GM19452 (cell line): ENCODE results near the gene MT1HL1.
"Not testable (repeated sequence)": the region's sequence is repeated elsewhere in the genome, so short reads cannot be mapped to it uniquely, and the experiment has no call there.

Experiments used
- ATAC-seq: cut with Tn5 transposase; IDR thresholded peaks from one replicate; pipeline ENCODE4 v1.9.1; 2021; ENCODE audit not compliant: unreplicated experiment

MT1HL1 gene

DNA sequence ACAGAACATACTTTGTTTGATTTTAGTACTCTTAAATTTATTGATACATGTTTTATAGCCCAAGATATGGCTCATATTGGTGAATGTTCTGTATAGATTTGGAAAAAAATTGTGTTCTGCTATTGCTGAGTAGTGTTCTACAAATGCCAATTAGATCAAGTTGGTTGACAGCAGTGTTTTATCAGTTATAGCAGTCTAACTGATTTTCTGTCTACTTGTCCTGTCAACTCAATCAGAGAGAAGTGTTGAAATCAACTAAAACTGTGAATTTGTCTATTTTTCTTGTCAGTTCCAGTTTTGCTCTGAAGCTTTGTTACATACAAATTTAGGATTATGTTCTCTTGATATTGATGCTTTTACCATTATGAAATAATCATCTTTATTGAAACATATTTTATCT is 14.7 kb upstream of the MT1HL1 start:
- ATAC-seq, result no peak

DNA sequence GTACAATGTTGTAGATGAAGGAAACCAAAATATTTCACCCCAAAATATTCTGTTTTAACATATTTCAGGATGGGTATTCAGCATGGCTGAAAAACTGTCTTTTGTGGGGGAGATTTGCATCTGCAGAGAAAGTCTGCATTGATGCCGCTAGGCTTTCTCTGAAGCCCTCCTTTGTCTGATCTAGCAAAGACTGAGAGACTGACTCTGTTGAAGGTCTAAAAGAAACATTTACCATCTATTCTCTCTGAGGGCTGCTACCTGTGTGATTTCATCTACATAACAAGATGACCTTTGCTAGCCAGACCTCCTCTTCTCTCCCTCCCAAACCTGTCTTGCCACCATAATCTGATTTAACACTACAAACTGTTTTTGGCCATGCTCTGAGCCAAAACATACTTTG is 12.4 kb upstream of the MT1HL1 start:
- ATAC-seq, result no peak

DNA sequence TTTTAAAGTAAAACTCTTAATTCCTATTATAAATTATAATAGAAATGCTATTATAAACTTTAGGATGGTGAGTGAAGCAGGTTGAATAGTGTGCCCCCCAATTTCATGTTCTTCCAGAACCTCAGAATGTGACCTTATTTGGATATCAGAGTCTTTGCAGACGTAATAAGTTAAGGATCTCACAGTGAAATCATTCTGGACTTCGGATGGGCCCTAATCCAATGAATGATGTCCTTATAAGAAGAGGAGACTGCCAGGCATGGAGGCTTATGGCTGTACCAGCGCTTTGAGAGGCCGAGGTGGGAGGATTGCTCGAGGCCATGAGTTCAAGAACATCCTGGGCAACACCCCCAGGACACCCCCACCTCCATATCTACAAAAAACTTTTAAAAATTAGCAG is 9.4 kb upstream of the MT1HL1 start:
- no peak for ATAC-seq

DNA sequence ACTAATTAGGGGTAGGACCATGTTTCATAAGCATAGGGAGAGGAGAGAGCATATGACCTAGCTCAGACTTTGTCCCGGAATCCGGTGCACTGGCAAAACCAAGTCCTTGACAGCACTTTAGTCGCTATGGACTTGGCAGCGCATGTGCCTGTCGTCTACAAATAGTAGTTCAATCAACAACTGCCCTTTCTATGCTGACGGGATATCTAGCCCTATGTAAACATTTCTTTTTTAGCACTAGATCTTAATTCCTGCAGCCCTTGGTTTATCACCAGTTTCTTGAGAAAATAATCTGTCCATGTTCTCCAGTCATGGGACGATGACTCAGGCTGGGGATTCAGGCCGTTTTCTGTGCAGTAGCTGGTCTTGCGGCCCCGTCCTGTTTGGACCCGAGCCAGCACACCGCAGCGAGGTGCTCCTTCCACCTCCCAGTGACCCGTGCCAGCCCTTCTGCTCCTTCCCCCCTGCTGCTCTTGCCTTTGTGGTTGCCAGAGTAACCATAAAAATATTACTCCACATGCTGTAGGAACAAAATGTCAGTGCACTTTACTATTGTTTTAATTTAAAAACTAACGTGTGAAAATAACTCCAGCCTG is 8.6 kb upstream of the MT1HL1 start:
- ATAC-seq, result no peak

DNA sequence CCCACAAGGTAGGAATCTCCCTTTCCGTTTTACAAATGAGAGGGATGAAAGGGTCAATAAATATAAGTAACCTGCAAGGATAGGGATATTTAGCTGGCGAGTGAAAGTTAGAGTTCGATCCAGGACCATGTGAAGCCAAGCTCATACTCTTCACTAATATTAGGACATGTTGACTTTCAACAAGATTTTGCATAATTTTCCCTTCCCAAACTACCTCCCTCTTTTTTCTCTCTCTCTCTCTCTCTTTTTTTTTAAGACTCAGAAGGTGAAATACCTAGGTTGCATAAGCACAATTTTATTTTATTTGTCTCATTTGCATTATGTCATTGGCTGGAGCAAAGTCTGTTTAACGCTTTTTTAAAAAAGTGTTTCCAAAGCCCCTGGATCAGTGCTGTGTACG is 8.1 kb upstream of the MT1HL1 start:
- no peak for ATAC-seq

DNA sequence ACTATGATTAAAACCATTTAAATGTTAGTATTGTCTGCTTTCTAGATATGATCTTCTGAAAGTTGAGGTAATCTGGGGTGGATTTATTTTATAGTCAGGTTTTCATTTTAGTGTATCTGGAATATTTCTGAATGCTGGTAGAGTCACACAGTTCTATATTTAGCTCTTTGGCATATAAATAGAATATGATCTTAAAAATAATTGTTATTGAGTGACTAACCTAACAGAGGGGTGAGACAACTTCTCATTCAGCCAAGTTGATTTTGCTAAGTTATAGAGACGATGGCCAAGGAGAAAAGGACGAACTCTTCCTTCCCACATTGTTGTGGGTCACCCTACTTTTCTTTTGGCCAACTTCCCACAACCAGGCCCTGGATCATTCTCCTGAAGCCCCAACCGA is 7.2 kb upstream of the MT1HL1 start:
- no peak for ATAC-seq

DNA sequence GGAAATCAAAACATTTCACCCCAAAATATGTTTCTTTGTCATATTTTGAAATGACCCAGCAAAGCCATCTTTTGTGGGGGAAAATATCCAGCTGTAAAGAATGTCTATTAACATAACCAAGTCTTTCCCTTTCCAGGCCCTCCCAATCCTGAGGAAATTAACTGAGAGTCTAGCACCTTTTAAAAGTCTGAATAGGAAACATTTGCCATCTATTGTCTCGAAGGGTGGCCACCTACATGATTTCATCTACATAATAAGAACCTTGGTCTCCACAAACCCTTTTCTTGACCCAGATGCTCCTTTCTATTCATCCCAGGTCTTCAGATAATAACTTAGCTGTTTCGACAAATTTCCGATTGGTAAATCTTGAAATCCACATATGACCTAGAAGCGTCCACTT is 5.4 kb upstream of the MT1HL1 start:
- no peak for ATAC-seq

DNA sequence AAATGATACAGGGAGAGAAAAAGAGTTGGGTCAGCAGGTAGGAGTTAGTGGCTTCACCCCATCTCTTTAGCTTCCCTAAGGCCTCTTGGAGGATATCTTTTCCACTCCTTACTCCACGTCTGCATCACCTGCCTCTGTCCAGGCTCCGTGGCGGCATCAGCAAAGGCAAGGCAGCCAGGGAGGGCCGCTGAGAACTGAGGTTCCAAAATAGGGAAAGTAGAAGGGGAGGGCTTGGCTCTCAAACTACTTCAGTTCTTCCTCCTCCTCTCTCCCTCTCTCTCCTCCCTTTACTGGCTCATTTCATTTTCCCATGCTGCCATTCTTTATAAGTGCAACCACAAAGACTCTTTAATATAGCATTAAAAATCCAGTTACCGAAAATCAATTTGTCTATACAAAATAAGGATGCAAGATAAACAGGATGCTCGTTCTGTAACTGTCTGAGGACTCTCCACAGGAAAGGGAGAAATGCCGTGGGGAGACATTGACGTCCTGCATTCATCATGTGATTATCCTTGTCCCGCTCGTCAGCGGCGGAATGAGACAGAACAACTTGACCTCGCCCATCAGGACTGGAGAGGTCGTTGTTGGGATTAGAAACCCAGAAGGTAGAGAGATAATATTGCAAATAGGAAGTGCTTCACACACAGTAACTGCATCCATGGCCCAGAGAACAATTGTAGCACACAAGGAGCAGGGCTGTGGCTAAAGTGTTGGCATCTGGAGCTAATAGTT is 3.1 kb upstream of the MT1HL1 start:
- no peak for ATAC-seq

DNA sequence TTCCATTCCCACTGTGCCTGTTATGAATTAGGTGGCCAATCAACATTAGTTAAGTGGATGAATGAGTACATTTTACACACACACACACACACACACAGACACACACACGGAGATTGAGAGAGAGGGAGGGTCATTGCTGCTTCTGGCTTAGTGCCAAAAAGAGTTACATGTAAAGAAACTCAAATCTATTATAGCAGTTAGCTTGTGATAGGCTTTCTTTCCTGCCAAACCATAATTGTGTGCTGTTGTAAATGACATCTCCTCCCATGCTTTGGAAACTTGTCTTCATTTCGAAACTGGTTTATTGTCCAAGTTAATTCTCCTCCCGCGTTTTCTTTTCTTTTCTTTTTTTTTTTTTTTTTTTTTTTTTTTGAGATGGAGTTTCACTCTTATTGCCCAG is 1.4 kb upstream of the MT1HL1 start:
- no peak for ATAC-seq

DNA sequence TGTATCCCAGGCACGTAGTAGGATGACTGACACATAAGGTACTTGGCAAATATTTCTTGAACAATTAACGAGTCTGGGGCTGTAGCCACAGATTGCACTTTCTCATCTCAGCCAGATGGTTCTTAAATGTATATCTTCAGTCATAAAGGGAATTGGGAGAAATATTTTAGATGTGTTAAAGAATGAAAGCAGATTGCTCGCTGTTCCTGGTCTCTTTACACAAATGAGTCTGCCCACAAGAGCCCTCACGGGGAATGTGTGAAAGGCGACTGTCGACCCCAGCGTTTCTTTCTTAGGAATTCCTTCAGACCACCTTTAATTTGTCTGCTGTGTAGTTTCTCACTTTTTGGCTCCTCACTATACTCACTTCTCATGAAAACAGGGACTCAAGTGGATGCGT is 725 bp downstream of the MT1HL1 start:
- no peak for ATAC-seq

DNA sequence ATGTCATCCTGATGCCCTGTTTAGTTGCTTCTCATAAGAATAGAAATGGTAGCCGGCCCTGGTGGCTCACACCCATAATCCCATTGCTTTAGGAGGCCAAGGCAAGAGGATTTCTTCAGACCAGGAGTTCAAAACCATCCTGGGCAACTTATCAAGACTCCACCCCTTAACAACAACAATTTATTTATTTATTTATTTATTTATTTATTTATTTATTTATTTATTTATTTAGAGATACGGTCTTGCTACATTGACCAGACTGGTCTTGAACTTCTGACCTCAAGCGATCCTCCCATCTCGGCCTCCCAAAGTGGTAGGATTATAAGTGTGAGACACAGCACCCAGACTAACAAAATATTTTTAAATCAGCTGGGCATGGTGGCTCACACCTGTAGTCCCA is 4.0 kb downstream of the MT1HL1 start:
- no peak for ATAC-seq

DNA sequence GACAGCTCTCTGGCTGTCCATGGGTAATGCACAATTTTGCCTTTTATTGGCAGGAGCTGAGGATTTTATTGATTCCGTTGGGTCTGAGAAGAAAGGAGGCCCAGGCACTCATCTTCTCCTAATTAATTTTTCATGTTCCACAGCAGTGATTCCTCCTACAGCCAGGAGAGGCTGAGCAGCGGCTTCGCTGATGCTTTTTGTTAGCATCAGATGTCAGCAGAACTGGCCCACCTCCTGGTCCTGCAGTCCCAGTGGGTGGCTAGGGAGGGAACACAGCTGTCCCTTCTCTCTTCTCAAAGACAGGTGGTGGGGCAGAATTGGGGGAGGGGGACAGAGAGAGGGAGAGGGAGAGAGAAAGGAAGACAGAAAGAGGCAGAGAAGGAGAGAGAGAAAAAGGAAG is 5.7 kb downstream of the MT1HL1 start:
- ATAC-seq, result no peak

DNA sequence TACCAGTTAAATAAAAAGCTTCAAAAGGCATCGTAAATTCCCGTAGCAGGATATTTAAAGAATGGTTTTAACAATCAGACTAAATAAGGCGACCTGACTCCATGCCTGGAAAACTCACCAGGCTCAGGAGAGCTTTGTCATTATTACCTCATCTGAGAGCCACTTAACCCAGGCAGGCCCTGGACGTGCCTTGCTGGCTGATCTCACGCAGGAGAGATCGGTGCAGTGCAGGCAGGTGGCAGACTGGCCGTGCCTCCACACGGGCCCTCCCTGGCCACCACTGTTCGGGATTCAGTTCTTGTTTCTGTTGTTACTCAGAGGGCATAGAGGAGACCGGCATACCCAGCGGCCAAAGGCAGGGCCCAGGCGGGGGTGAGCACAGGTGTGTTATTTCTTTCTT is 6.4 kb downstream of the MT1HL1 start:
- no peak for ATAC-seq

DNA sequence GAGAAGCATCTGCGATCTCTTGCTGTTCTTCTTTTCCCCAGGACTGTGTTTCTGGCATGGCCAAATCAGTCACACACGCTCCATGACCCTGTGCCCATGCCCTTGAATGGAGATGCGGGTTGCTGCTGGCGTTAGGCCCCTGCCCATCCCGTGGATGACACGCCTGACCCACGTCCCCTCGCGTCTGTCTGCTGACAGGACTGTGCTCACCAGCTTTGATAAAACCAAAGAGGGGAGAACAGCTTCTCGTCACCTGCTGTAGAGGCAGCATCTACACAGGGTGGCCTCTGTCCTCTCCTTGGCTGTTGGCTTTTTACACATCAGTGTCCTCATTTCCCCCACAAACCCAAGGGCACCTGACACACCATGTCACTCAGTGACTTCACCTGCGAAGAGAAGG is 6.9 kb downstream of the MT1HL1 start:
- no peak for ATAC-seq

DNA sequence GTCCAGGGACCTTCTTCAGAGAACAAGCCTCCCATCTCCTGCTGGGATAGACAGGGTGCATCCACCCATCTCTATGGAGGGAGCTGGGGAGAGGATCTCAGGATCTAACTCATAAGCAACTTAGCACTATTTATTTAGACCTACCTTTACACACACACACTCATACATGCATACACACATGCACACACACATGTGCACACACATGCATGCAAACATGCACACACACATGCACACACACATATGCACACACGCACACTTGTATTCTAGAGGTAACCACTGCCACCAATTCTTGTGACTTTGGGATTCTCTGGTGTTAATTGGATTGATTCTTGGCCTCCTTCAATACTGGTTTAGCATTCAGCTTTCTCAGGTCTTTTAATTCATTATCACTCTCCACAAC is 9.8 kb downstream of the MT1HL1 start:
- no peak for ATAC-seq

DNA sequence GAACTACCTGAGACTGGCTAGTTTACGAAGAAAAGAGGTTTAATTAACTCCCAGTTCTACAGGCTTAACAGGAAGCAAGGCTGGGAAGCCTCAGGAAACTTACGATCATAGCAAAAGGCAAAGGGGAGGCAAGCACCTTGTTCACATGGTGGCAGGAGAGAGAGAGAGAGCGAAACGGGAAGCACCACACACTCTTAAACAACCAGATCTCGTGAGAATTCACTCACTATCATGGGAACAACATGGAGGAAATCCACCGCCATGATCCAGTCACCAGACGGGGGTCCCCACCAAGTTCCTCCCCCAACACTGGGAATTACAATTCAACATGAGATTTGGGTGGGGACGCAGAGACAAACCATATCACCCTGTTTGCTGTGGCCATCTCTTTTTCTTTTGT is 11.8 kb downstream of the MT1HL1 start:
- ATAC-seq, result no peak

DNA sequence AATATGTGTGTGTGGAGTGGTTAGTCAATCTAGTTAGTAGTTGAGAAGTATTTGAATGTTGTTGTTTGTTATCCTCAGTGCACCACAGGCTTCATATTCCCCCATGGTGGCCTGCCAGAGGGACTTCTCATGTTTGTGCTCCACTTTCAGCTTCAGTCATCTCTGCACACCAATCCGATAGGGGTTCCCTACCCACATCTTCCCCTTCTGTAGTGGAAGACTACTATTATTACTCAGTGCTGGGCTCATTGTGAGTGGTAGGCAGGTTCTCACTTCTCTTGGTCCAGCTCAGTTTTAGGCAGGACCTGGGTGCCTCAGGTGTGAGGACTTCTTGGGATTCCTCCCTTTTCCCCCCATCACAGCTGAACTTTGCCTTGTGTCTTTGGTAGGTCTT is 14.2 kb downstream of the MT1HL1 start:
- ATAC-seq, result no peak

DNA sequence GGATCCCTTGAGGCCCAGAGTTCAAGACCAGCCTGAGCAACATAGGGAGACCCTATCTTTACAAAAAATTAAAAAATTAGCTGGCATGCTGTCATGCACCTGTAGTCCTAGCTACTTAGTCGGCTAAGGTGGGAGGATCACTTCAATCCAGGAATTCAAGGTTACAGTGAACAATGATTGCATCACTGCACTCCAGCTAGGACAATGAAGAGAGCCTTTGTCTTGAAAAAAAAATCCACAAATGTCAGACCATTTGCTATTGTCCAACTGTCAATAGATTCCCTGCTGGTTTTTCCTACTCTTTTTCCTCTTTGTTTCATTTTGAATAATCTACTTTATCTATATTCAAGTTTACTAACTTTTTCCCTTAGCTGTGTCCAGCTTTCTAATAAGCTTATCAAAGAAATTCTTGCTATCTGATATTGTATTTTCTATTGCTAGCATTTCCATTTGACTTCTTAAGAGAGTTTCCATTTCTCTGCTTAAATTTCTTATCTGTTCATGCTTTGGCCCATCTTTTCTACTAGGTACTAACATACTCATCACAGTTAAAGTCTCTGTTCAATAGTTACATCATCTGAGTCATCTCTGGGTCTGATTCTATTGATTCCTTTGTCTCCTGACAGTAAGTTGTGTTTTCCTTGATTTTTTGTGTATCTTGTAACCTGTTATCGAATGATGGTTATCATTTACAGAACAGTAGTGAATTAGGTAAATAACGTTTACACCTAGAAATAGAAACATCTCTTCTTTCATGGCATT is 14.8 kb downstream of the MT1HL1 start:
- no peak for ATAC-seq

DNA sequence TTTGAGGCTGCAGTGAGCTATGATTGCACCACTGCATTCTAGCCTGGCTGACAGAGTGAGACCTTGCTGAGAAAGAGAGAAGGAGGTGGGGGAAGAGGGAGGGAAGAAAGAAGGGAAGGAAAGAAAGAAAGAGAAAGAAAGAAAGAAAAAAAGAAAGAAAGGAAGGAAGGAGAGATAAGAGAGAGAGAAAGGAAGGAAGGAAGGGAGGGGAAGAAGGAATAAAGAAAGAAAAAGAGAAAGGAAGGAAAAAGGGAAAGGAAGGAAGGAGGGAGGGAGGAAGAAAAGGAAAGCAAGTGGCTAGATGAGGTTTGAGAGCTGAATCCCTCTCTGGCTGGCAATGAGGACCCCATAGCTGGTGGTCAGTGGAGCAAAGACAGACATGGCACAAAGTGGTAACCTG is 20.4 kb downstream of the MT1HL1 start:
- no peak for ATAC-seq

DNA sequence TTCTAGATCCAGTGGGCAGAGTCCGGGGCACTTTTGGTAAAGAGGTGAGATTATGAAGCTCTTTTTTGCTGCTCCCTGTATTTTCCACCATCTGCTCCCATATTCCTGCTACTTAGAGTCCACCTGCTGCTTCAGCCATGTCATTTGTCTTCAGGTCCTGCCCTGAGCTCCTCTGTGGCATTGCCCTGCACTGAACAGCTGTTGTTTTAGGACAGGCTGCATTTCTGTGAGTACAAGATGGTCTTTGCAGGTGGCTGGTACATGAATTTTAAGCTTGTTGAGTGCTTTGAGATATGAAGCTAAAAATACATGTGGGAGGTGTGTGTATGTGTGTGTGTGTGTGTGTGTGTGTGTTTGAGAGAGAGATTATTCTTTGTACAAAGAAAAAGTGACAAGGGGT is 21.9 kb downstream of the MT1HL1 start:
- no peak for ATAC-seq

DNA sequence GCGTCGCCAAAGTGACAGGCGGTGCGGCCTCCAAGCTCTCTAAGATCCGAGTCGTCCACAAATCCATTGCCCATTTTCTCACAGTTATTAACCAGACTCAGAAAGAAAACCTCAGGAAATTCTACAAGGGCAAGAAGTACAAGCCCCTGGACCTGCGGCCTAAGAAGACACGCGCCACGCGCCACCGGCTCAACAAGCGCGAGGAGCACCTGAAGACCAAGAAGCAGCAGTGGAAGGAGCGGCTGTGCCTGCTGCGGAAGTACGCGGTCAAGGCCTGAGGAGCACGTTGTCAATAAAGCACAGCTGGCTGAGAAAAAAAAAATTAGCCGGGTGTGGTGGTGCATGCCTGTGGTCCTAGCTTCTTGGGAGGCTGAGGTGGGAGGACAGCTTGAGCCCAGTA is 22.8 kb downstream of the MT1HL1 start:
- ATAC-seq, result not testable (repeated sequence)

DNA sequence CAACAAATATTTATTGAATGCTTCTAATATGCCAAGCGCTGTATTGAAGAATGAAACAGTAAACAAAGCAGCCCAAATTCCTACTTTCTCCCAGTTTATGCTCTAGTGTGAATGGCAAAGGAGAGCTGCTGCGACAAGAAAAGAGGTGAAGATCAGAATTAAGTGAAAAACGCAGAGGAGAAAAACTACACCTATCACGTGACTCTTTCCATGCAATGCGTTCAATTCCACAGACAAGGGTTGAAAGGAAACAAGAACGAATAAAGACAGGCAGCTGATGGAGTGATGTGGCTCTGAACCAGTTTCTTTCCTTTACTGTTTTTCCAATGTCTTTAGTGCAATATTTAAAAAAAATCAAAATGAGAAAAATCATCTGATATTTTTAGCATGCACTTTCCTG is 23.6 kb downstream of the MT1HL1 start:
- ATAC-seq, result no peak
